Natural killer cell (primary cell): ENCODE measurements around the gene NTN4. TPM values are rescaled to one million over a fixed set of nuclear protein-coding genes. Genes with fewer than 3 reads are reported as not detected.
"Not testable (repeated sequence)": the region's sequence is repeated elsewhere in the genome, so short reads cannot be mapped to it uniquely, and the experiment has no call there.

ENCODE experiments used
- ATAC-seq, 3 donors: fragments of 150-1000 bp in 2 of 3; fragments of 200-7000 bp in 1 of 3; cut with Tn5 transposase; 1 replicate in 1 of 3; 2 replicates in 2 of 3; pipeline ENCODE4 v1.10.0; 2021; ENCODE audit warnings: mild to moderate bottlenecking in 2 of 3, moderate library complexity in 2 of 3
- DNase-seq, 2 donors: peaks; one replicate each; pipeline versions ENCODE4 v3.0.0 to v3.0.0-alpha.2; 2013 to 2021; ENCODE audit warnings: mixed read lengths in 1 of 2
- H3K27ac ChIP-seq: one replicate; pipeline ENCODE4 v1.5.1; 2013; ENCODE audit warnings: mild to moderate bottlenecking, low read length
- H3K27me3 ChIP-seq: one replicate; pipeline ENCODE4 v1.6.1; 2013; ENCODE audit warnings: low read length; ENCODE audit not compliant: control insufficient read depth, insufficient read depth
- H3K36me3 ChIP-seq: one replicate; pipeline ENCODE4 v1.6.1; 2013; ENCODE audit warnings: low read length; ENCODE audit not compliant: control insufficient read depth, insufficient read depth
- H3K4me1 ChIP-seq: one replicate; pipeline ENCODE4 v1.6.1; 2013; ENCODE audit warnings: low read length; ENCODE audit not compliant: control insufficient read depth, insufficient read depth
- H3K4me3 ChIP-seq: one replicate; pipeline ENCODE4 v1.5.1; 2013; ENCODE audit warnings: low read length
- H3K9me3 ChIP-seq: one replicate; pipeline ENCODE4 v1.6.1; 2013; ENCODE audit warnings: low read length; ENCODE audit not compliant: control insufficient read depth, insufficient read depth
- H3K27ac Mint-ChIP-seq, 2 donors: one replicate each; pipeline ENCODE4 v1.8.0; 2022; ENCODE audit warnings: mild to moderate bottlenecking in 2 of 2, mixed read lengths in 2 of 2, moderate library complexity in 1 of 2
- H3K27me3 Mint-ChIP-seq, 2 donors: one replicate each; pipeline ENCODE4 v1.8.0; 2022; ENCODE audit warnings: low read depth in 2 of 2, mixed read lengths in 2 of 2
- H3K36me3 Mint-ChIP-seq: one replicate; pipeline ENCODE4 v1.8.0; 2022; ENCODE audit warnings: mixed read lengths
- H3K4me1 Mint-ChIP-seq, 2 donors: one replicate each; pipeline ENCODE4 v1.8.0; 2022; ENCODE audit warnings: mixed read lengths in 2 of 2
- H3K4me3 Mint-ChIP-seq: one replicate; pipeline ENCODE4 v1.8.0; 2022; ENCODE audit warnings: mild to moderate bottlenecking, moderate library complexity, mixed read lengths
- H3K9me3 Mint-ChIP-seq, 2 donors: one replicate each; pipeline ENCODE4 v1.8.0; 2022; ENCODE audit warnings: mixed read lengths in 2 of 2
- CTCF ChIP-seq: fragments of 200-600 bp; IDR thresholded peaks from one replicate; pipeline ENCODE4 v1.8.0; 2022; ENCODE audit warnings: antibody characterized with exemption
- WGBS: methylation state at CpG from one replicate; pipeline ENCODE4 v1.1.7; 2013; ENCODE audit warnings: missing lambda C conversion rate; ENCODE audit not compliant: insufficient coverage; 5-methylcytosine and 5-hydroxymethylcytosine counted together
- intact Hi-C: fragments of 100-400 bp; cut with micrococcal nuclease; formaldehyde crosslinking; loops from one replicate; pipeline ENCODE4 v1.14.2; 2022
- total RNA-seq, 4 donors: library from RNA; stranded (reverse); fragments of 120-200 nt in 1 of 4; gene quantifications; one replicate each; pipeline versions ENCODE4 v1.2.3 to v1.2.4, GENCODE V29; 2013 to 2022

Gene NTN4
- total RNA-seq, 3 donors from 2014 or later (not counting 1 experiment from before 2014, with no cell fraction given), result 0.18 TPM; not detected in 2

GRCh38 chr12:95738024-95738611 lies 52.4 kb downstream of the NTN4 start:
- Histone ChIP-seq H3K27ac (no peak overlapping the region), H3K4me3 (no peak overlapping the region), H3K36me3 (no peaks in the 10 kb centered on the region), H3K9me3 (no peaks in the 10 kb centered on the region), H3K4me1 (no peaks in the 10 kb centered on the region), H3K27me3 (no peaks in the 10 kb centered on the region)
- ATAC-seq (no peak), DNase-seq (no peak)
- Mint-ChIP-seq H3K4me1 (no peaks in the 10 kb centered on the region), H3K4me3 (no peak overlapping the region), H3K9me3 (no peaks in the 10 kb centered on the region), H3K27me3 (peaks cover 3 to 12% of the 10 kb centered on the region in 2 donors), H3K36me3 (no peaks in the 10 kb centered on the region), H3K27ac (no peak overlapping the region)
- intact Hi-C loops, result no loop called here
- TF ChIP-seq CTCF, result no peak
- WGBS, result 85% methylated on average over 11 of the region's 11 CpGs

GRCh38 chr12:95736631-95737030 lies 53.9 kb downstream of the NTN4 start:
- Histone ChIP-seq H3K36me3 (no peaks in the 10 kb centered on the region), H3K4me1 (no peaks in the 10 kb centered on the region), H3K9me3 (no peaks in the 10 kb centered on the region), H3K4me3 (no peak overlapping the region), H3K27ac (no peak overlapping the region), H3K27me3 (no peaks in the 10 kb centered on the region)
- no peak overlapping the region for H3K4me3 Mint-ChIP-seq
- intact Hi-C loops, result no loop called here
- H3K27me3 Mint-ChIP-seq, result peaks cover 3 to 12% of the 10 kb centered on the region in 2 donors
- DNase-seq, result no peak
- ATAC-seq, result no peak
- H3K36me3 Mint-ChIP-seq, result no peaks in the 10 kb centered on the region
- H3K9me3 Mint-ChIP-seq, result no peaks in the 10 kb centered on the region
- 92% methylated on average over 2 of the region's 2 CpGs for WGBS
- H3K27ac Mint-ChIP-seq, result no peak overlapping the region
- no peak for TF ChIP-seq CTCF
- no peaks in the 10 kb centered on the region for H3K4me1 Mint-ChIP-seq

GRCh38 chr12:95735728-95736127 lies 54.8 kb downstream of the NTN4 start:
- WGBS, result over 99% methylated on average over 5 of the region's 5 CpGs
- H3K27me3 Mint-ChIP-seq, result peaks cover 3 to 12% of the 10 kb centered on the region in 2 donors
- ATAC-seq, H3K4me1 ChIP-seq, H3K4me3 ChIP-seq, H3K27ac ChIP-seq, H3K4me3 Mint-ChIP-seq, DNase-seq, H3K4me1 Mint-ChIP-seq, H3K9me3 Mint-ChIP-seq, intact Hi-C loops, H3K36me3 Mint-ChIP-seq, H3K9me3 ChIP-seq, H3K36me3 ChIP-seq, H3K27ac Mint-ChIP-seq, H3K27me3 ChIP-seq: not testable (repeated sequence)

- no peaks in the 10 kb centered on the region for H3K36me3 ChIP-seq
- no peak overlapping the region for H3K27ac ChIP-seq
- Mint-ChIP-seq H3K4me3 (no peak overlapping the region), H3K9me3 (peaks cover 0 to 2% of the 10 kb centered on the region in 2 donors), H3K27ac (no peak overlapping the region), H3K27me3 (peaks cover 5 to 6% of the 10 kb centered on the region in 2 donors), H3K4me1 (no peaks in the 10 kb centered on the region), H3K36me3 (no peaks in the 10 kb centered on the region)
- no peaks in the 10 kb centered on the region for H3K4me1 ChIP-seq
- intact Hi-C loops, result no loop called here
- ATAC-seq (no peak), DNase-seq (no peak)
- H3K27me3 ChIP-seq, result no peaks in the 10 kb centered on the region
- H3K9me3 ChIP-seq, result no peaks in the 10 kb centered on the region
- no peak overlapping the region for H3K4me3 ChIP-seq
- WGBS, result 87% methylated on average over 2 of the region's 3 CpGs
- no peak for TF ChIP-seq CTCF
These were observed 57.3 kb downstream of the NTN4 start for GRCh38 chr12:95733141-95733825.
